BLaER1 (cell line): Measurements from ENCODE around the gene FHL3.

Source experiments
- H3K27ac ChIP-seq: shearing (Covaris generic); formaldehyde crosslinking; 2 replicates; pipeline ENCODE4 v1.8.1; 2022
- H3K27me3 ChIP-seq: shearing (Covaris generic); formaldehyde crosslinking; 2 replicates; pipeline ENCODE4 v1.8.1; 2022
- H3K36me3 ChIP-seq: shearing (Covaris generic); formaldehyde crosslinking; 2 replicates; pipeline ENCODE4 v1.8.1; 2022
- H3K4me1 ChIP-seq: shearing (Covaris generic); formaldehyde crosslinking; 2 replicates; pipeline ENCODE4 v1.8.1; 2022
- H3K4me2 ChIP-seq: shearing (Covaris generic); formaldehyde crosslinking; 2 replicates; pipeline ENCODE4 v1.8.1; 2022
- H3K4me3 ChIP-seq: shearing (Covaris generic); formaldehyde crosslinking; 2 replicates; pipeline ENCODE4 v1.8.1; 2022
- H3K9ac ChIP-seq: shearing (Covaris generic); formaldehyde crosslinking; 2 replicates; pipeline ENCODE4 v1.8.1; 2022
- H3K9me3 ChIP-seq: shearing (Covaris generic); formaldehyde crosslinking; 2 replicates; pipeline ENCODE4 v1.8.1; 2022
- H4K20me1 ChIP-seq: shearing (Covaris generic); formaldehyde crosslinking; 2 replicates; pipeline ENCODE4 v1.8.1; 2022
- Cebpa-rat ChIP-seq: shearing (Covaris generic); IDR thresholded peaks from 2 replicates; pipeline ENCODE4 v1.8.1; 2022

FHL3 gene

DNA sequence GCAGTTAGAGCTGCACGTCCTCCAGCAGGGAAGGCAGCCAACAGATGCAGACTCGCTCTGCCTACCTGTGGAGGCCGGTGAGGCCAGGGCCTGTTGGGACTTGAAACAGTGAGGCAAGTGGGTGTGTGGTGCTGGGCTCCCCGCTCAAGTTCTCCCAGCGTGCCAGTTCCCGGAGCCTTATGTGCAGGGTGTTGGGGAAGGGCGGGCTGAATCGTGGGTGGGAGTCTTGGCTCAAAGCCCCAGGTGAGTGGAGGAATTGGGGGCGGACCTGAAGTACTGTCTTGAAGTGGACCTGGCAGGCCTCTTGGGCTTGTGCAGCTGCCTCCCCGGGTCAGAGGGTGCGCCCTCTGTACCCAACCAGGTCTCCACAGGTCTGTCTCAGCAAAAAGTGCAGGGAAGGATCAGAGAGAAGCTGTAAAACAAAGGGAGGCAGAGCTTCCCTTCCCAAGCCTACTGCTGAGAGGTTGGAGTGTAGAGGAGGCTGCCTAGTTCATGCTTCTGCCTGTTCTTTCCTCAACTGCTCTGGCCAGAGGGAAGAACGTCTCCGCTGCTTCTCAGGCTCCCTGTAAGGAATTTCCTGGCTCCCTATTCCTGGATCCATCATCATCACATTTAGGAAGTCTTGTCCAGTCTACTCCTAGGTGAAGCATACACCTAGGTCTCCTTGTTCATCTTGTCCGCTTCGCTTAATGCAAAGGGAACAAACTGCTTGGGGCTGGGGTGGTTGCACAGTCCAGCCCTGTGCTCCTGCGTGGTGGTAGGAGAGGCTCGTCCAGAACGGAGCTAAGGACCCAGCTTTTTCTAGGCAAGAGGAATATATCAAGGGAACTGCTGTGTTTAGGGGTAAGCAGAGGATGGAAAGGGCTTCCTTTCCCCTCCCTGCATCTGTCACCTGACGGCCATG is 22.1 kb upstream of the FHL3 start:
- peaks cover 53% of the 10 kb centered on the region for H3K4me1 ChIP-seq
- H3K9ac ChIP-seq = 0 out of 2 replicates have a peak overlapping the region, but pooled peaks have one; percentile 12
- TF ChIP-seq Cebpa-rat = no peak
- no peaks in the 10 kb centered on the region for H3K9me3 ChIP-seq
- H3K36me3 ChIP-seq = peaks cover 47% of the 10 kb centered on the region
- no peak overlapping the region for H3K4me3 ChIP-seq
- H4K20me1 ChIP-seq = peaks cover 11% of the 10 kb centered on the region; the same call in 1 of the 2 replicates
- peak overlapping the region; percentile 36 for H3K4me2 ChIP-seq
- no peak overlapping the region for H3K27ac ChIP-seq
- no peaks in the 10 kb centered on the region for H3K27me3 ChIP-seq

- Histone ChIP-seq H3K27me3 (no peaks in the 10 kb centered on the region), H3K9me3 (no peaks in the 10 kb centered on the region), H3K9ac (peak overlapping the region; percentile 31; the same call in 1 of the 2 replicates), H3K4me3 (no peak overlapping the region), H3K4me2 (peak overlapping the region; percentile 36), H4K20me1 (peaks cover 18% of the 10 kb centered on the region), H3K36me3 (peaks cover 54% of the 10 kb centered on the region), H3K4me1 (peaks cover 53% of the 10 kb centered on the region), H3K27ac (no peak overlapping the region)
- TF ChIP-seq Cebpa-rat = no peak
Measured at GRCh38 chr1:38026592-38027200, 21.4 kb upstream of the FHL3 start.

GRCh38 chr1:38025664-38026063 is 20.4 kb upstream of the FHL3 start:
- TF ChIP-seq Cebpa-rat = no peak
- peaks cover 65% of the 10 kb centered on the region for H3K36me3 ChIP-seq

GRCh38 chr1:38025233-38025632 is 19.9 kb upstream of the FHL3 start:
- H3K36me3 ChIP-seq = peaks cover 69% of the 10 kb centered on the region
- H3K27ac ChIP-seq = peak overlapping the region; percentile 30; the same call in 1 of the 2 replicates
- peak overlapping the region; percentile 40; the same call in 1 of the 2 replicates for H3K9ac ChIP-seq
- no peak overlapping the region for H3K4me3 ChIP-seq
- H3K9me3 ChIP-seq = no peaks in the 10 kb centered on the region
- no peak overlapping the region for H3K4me2 ChIP-seq
- H3K4me1 ChIP-seq = peaks cover 41% of the 10 kb centered on the region
- H4K20me1 ChIP-seq = peaks cover 25% of the 10 kb centered on the region
- H3K27me3 ChIP-seq = no peaks in the 10 kb centered on the region
- no peak for TF ChIP-seq Cebpa-rat

More at GRCh38 chr1:38025664-38026063, 20.4 kb upstream of the FHL3 start:
- 0 out of 2 replicates have a peak overlapping the region, but pooled peaks have one; percentile 40 for H3K9ac ChIP-seq
- peaks cover 22% of the 10 kb centered on the region for H4K20me1 ChIP-seq
- H3K9me3 ChIP-seq = no peaks in the 10 kb centered on the region
- H3K4me2 ChIP-seq = no peak overlapping the region
- peaks cover 45% of the 10 kb centered on the region for H3K4me1 ChIP-seq
- peak overlapping the region; percentile 30; the same call in 1 of the 2 replicates for H3K27ac ChIP-seq
- H3K27me3 ChIP-seq = no peaks in the 10 kb centered on the region
- no peak overlapping the region for H3K4me3 ChIP-seq

- H3K36me3 ChIP-seq = peaks cover 92% of the 10 kb centered on the region
- H3K4me3 ChIP-seq = no peak overlapping the region
Measured at GRCh38 chr1:38022810-38023209, 17.5 kb upstream of the FHL3 start.

DNA sequence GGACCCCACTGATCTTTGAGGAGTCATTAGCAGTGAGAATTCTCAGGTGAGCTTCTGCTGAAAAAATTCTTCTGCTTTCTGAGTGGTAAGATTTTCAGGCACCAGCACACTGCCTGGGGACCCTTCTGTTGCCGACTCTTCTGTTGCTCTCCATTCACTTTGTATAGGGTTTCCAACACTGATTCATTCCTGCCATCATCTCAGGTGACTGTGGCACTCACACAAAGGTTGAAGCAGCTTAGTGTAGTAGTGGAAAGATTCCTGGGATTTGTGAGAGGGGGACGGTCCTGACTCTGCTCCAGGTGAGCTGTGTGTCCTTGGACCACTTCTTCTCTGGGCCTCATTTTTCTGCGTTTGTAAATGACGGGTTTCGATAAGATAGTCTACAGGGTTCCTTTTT is 16.7 kb upstream of the FHL3 start:
- peaks cover 96% of the 10 kb centered on the region for H3K36me3 ChIP-seq
- H3K4me1 ChIP-seq = peaks cover 10% of the 10 kb centered on the region
- TF ChIP-seq Cebpa-rat = no peak
- no peak overlapping the region for H3K9ac ChIP-seq
- no peaks in the 10 kb centered on the region for H3K27me3 ChIP-seq
- H3K27ac ChIP-seq = no peak overlapping the region
- no peaks in the 10 kb centered on the region for H3K9me3 ChIP-seq
- H3K4me2 ChIP-seq = no peak overlapping the region
- H3K4me3 ChIP-seq = no peak overlapping the region
- H4K20me1 ChIP-seq = peaks cover 48% of the 10 kb centered on the region

More at GRCh38 chr1:38022810-38023209, 17.5 kb upstream of the FHL3 start:
- TF ChIP-seq Cebpa-rat = no peak
- Histone ChIP-seq H3K9ac (no peak overlapping the region), H3K27ac (no peak overlapping the region), H3K4me1 (peaks cover 17% of the 10 kb centered on the region), H4K20me1 (peaks cover 44% of the 10 kb centered on the region), H3K27me3 (no peaks in the 10 kb centered on the region), H3K9me3 (no peaks in the 10 kb centered on the region), H3K4me2 (no peak overlapping the region)

GRCh38 chr1:38020396-38020795 is 15.1 kb upstream of the FHL3 start:
- H4K20me1 ChIP-seq = peaks cover 61% of the 10 kb centered on the region
- H3K9me3 ChIP-seq = no peaks in the 10 kb centered on the region
- H3K27ac ChIP-seq = no peak overlapping the region
- peaks cover under 1% of the 10 kb centered on the region; the same call in 1 of the 2 replicates for H3K4me1 ChIP-seq
- no peaks in the 10 kb centered on the region for H3K27me3 ChIP-seq
- no peak overlapping the region for H3K4me2 ChIP-seq
- peaks cover 100% of the 10 kb centered on the region for H3K36me3 ChIP-seq
- TF ChIP-seq Cebpa-rat = no peak
- 0 out of 2 replicates have a peak overlapping the region, but pooled peaks have one; percentile 11 for H3K9ac ChIP-seq
- H3K4me3 ChIP-seq = no peak overlapping the region

- H3K27ac ChIP-seq = no peak overlapping the region
- no peak overlapping the region for H3K9ac ChIP-seq
- 0 out of 2 replicates have a peak, but pooled peaks have one; percentile 18 for TF ChIP-seq Cebpa-rat
- H3K4me3 ChIP-seq = no peak overlapping the region
- H3K9me3 ChIP-seq = no peaks in the 10 kb centered on the region
- H3K4me2 ChIP-seq = no peak overlapping the region
- H3K4me1 ChIP-seq = peaks cover 14% of the 10 kb centered on the region
- peaks cover 99% of the 10 kb centered on the region for H3K36me3 ChIP-seq
- peaks cover 72% of the 10 kb centered on the region for H4K20me1 ChIP-seq
- H3K27me3 ChIP-seq = no peaks in the 10 kb centered on the region
Measured at GRCh38 chr1:38018864-38019343, 13.6 kb upstream of the FHL3 start.

GRCh38 chr1:38015978-38016725 is 10.8 kb upstream of the FHL3 start:
- no peak for TF ChIP-seq Cebpa-rat
- H3K9me3 ChIP-seq = no peaks in the 10 kb centered on the region
- peaks cover 73% of the 10 kb centered on the region for H3K36me3 ChIP-seq
- no peaks in the 10 kb centered on the region for H3K27me3 ChIP-seq
- no peak overlapping the region for H3K4me3 ChIP-seq
- no peak overlapping the region for H3K27ac ChIP-seq
- peaks cover 29% of the 10 kb centered on the region for H3K4me1 ChIP-seq
- H3K9ac ChIP-seq = no peak overlapping the region
- H3K4me2 ChIP-seq = no peak overlapping the region
- peaks cover 71% of the 10 kb centered on the region for H4K20me1 ChIP-seq
